ENCODE data around the gene PROSER3.

The PROSER3 gene

DNA sequence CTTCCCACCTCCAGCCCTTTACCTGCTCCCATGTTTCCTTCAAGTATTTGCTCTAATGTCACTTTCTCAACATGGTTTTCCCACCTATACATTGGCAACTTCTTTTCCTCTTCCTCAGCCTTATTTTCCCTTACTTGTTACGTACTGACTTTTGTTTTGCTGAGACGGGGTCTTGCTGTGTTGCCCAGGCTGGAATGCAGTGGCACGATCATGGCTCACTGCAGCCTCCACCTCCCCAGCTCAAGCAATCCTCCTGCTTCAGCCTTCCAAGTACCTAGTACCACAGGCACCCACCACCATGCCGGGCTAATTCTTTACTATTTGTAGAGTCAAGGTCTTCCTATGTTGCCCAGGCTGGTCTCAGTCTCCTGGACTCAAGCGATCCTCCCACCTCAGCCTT lies 49.7 kb downstream of the PROSER3 start:
- TF ChIP-seq ISL1 (CRISPR knock-in tag; IDR thresholded peaks at IDR 0.05) = no peak
- TF ChIP-seq, protein P1, sequence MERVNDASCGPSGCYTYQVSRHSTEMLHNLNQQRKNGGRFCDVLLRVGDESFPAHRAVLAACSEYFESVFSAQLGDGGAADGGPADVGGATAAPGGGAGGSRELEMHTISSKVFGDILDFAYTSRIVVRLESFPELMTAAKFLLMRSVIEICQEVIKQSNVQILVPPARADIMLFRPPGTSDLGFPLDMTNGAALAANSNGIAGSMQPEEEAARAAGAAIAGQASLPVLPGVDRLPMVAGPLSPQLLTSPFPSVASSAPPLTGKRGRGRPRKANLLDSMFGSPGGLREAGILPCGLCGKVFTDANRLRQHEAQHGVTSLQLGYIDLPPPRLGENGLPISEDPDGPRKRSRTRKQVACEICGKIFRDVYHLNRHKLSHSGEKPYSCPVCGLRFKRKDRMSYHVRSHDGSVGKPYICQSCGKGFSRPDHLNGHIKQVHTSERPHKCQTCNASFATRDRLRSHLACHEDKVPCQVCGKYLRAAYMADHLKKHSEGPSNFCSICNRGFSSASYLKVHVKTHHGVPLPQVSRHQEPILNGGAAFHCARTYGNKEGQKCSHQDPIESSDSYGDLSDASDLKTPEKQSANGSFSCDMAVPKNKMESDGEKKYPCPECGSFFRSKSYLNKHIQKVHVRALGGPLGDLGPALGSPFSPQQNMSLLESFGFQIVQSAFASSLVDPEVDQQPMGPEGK (CRISPR knock-in tag; IDR thresholded peaks at IDR 0.05; ENCODE audit: borderline replicate concordance) = no peak
- TF ChIP-seq, protein P2, sequence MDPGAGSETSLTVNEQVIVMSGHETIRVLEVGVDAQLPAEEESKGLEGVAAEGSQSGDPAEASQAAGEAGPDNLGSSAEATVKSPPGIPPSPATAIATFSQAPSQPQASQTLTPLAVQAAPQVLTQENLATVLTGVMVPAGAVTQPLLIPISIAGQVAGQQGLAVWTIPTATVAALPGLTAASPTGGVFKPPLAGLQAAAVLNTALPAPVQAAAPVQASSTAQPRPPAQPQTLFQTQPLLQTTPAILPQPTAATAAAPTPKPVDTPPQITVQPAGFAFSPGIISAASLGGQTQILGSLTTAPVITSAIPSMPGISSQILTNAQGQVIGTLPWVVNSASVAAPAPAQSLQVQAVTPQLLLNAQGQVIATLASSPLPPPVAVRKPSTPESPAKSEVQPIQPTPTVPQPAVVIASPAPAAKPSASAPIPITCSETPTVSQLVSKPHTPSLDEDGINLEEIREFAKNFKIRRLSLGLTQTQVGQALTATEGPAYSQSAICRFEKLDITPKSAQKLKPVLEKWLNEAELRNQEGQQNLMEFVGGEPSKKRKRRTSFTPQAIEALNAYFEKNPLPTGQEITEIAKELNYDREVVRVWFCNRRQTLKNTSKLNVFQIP (CRISPR knock-in tag; IDR thresholded peaks at IDR 0.05; ENCODE audit: borderline replicate concordance, low read depth) = no peak
- TF ChIP-seq, protein P3, sequence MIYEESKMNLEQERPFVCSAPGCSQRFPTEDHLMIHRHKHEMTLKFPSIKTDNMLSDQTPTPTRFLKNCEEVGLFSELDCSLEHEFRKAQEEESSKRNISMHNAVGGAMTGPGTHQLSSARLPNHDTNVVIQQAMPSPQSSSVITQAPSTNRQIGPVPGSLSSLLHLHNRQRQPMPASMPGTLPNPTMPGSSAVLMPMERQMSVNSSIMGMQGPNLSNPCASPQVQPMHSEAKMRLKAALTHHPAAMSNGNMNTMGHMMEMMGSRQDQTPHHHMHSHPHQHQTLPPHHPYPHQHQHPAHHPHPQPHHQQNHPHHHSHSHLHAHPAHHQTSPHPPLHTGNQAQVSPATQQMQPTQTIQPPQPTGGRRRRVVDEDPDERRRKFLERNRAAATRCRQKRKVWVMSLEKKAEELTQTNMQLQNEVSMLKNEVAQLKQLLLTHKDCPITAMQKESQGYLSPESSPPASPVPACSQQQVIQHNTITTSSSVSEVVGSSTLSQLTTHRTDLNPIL (CRISPR knock-in tag; IDR thresholded peaks at IDR 0.05; ENCODE audit: low read depth) = no peak
- no peak for TF ChIP-seq CSDC2 (CRISPR knock-in tag; IDR thresholded peaks at IDR 0.05)
- no peak for TF ChIP-seq ZNF8 (CRISPR knock-in tag; IDR thresholded peaks at IDR 0.05)
- no peak for TF ChIP-seq ZC3H10 (CRISPR knock-in tag; IDR thresholded peaks at IDR 0.05)
- no peak for TF ChIP-seq ZFP30 (CRISPR knock-in tag; IDR thresholded peaks at IDR 0.05)
- no peak for TF ChIP-seq RARB (CRISPR knock-in tag; IDR thresholded peaks at IDR 0.05)
- TF ChIP-seq ARNTL (CRISPR knock-in tag; IDR thresholded peaks at IDR 0.05; ENCODE audit: borderline replicate concordance, low read depth) = no peak
- no peak for TF ChIP-seq ESRRG (CRISPR knock-in tag; IDR thresholded peaks at IDR 0.05)
- no peak for TF ChIP-seq GLIS3 (CRISPR knock-in tag; IDR thresholded peaks at IDR 0.05)
- TF ChIP-seq OSR1 (CRISPR knock-in tag; IDR thresholded peaks at IDR 0.05) = no peak
- TF ChIP-seq BACH2 (CRISPR knock-in tag; IDR thresholded peaks at IDR 0.05; ENCODE audit: borderline replicate concordance) = no peak
- no peak for ATAC-seq

DNA sequence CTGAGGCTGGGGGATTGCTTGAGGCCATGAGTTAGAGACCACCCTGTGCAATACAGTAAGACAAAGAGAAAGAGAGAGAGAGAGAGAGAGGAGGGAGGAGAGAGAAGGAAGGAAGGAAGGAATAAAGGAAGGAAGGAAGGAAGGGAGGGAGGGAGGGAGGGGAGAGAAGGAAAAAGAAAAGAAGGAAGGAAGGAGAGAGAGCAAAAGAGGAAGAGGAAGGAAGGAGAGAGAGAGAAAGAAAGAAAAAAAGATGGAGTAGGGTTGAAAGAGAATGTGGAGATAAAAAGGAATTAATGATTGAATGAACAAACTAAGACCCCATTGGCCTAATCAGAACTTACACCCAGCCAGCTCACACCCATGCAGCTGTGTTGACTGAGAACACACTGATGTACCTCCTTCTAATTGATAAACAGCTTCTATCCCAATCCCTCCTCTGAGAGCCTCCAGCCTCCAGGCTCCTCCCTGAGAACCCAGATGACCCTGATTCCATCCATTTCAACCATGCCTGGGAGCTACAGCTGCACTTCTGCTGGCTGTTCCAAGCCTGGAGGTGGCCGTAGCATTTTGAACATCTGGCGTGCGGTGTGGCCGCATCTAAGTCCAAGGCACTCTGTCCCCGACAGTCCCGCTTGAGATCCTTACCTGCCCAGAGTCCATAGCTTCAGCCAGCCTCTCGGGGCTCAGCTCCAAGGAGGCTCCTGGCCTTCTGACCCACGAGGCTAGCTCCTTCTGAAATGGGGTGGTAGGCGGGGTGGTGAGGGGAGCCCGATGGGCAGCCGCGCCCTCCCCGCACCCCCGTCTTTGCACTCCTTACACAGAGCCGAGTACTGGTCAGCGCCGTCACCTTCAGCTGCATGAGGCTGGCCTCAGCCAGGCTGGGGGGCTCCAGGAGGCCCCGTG lies 53.6 kb downstream of the PROSER3 start:
- ATAC-seq = no peak; the same call in 1 of the 3 replicates
- TF ChIP-seq ESRRG (CRISPR knock-in tag; IDR thresholded peaks at IDR 0.05) = no peak
- TF ChIP-seq TCF4 (CRISPR knock-in tag; IDR thresholded peaks at IDR 0.05; ENCODE audit: borderline replicate concordance) = no peak
- no peak for TF ChIP-seq OSR1 (CRISPR knock-in tag; IDR thresholded peaks at IDR 0.05)
- no peak for TF ChIP-seq SNAI2 (CRISPR knock-in tag; IDR thresholded peaks at IDR 0.05)
- TF ChIP-seq RARB (CRISPR knock-in tag; IDR thresholded peaks at IDR 0.05) = no peak
- TF ChIP-seq, protein P3 (CRISPR knock-in tag; IDR thresholded peaks at IDR 0.05; ENCODE audit: low read depth) = no peak
- TF ChIP-seq CSDC2 (CRISPR knock-in tag; IDR thresholded peaks at IDR 0.05) = no peak
- TF ChIP-seq, protein P1 (CRISPR knock-in tag; IDR thresholded peaks at IDR 0.05; ENCODE audit: borderline replicate concordance) = no peak
- no peak for TF ChIP-seq ISL1 (CRISPR knock-in tag; IDR thresholded peaks at IDR 0.05)
- TF ChIP-seq ZNF70 (CRISPR knock-in tag; IDR thresholded peaks at IDR 0.05) = no peak
- TF ChIP-seq ZNF8 (CRISPR knock-in tag; IDR thresholded peaks at IDR 0.05) = no peak
- no peak for TF ChIP-seq ZC3H10 (CRISPR knock-in tag; IDR thresholded peaks at IDR 0.05)
- TF ChIP-seq GLIS3 (CRISPR knock-in tag; IDR thresholded peaks at IDR 0.05) = no peak
- TF ChIP-seq ARNTL (CRISPR knock-in tag; IDR thresholded peaks at IDR 0.05; ENCODE audit: borderline replicate concordance, low read depth) = no peak
- no peak for TF ChIP-seq TOX (CRISPR knock-in tag; IDR thresholded peaks at IDR 0.05; ENCODE audit: borderline replicate concordance)
- no peak for TF ChIP-seq PPARA (CRISPR knock-in tag; IDR thresholded peaks at IDR 0.05; ENCODE audit: borderline replicate concordance)
- TF ChIP-seq, protein P4, sequence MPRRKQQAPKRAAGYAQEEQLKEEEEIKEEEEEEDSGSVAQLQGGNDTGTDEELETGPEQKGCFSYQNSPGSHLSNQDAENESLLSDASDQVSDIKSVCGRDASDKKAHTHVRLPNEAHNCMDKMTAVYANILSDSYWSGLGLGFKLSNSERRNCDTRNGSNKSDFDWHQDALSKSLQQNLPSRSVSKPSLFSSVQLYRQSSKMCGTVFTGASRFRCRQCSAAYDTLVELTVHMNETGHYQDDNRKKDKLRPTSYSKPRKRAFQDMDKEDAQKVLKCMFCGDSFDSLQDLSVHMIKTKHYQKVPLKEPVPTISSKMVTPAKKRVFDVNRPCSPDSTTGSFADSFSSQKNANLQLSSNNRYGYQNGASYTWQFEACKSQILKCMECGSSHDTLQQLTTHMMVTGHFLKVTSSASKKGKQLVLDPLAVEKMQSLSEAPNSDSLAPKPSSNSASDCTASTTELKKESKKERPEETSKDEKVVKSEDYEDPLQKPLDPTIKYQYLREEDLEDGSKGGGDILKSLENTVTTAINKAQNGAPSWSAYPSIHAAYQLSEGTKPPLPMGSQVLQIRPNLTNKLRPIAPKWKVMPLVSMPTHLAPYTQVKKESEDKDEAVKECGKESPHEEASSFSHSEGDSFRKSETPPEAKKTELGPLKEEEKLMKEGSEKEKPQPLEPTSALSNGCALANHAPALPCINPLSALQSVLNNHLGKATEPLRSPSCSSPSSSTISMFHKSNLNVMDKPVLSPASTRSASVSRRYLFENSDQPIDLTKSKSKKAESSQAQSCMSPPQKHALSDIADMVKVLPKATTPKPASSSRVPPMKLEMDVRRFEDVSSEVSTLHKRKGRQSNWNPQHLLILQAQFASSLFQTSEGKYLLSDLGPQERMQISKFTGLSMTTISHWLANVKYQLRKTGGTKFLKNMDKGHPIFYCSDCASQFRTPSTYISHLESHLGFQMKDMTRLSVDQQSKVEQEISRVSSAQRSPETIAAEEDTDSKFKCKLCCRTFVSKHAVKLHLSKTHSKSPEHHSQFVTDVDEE (CRISPR knock-in tag; IDR thresholded peaks at IDR 0.05) = no peak
- no peak for TF ChIP-seq ZNF565 (CRISPR knock-in tag; conservative IDR thresholded peaks at IDR 0.05; ENCODE audit: low read depth)
- no peak for TF ChIP-seq ZFP3 (CRISPR knock-in tag; IDR thresholded peaks at IDR 0.05)

Measured in SK-N-SH treated with all-trans-retinoic acid at 6 μM for 48 hours (cell line).